HuH-7 (cell line): Measurements from ENCODE around the gene METTL23.
"Not testable (repeated sequence)": the region's sequence is repeated elsewhere in the genome, so short reads cannot be mapped to it uniquely, and the experiment has no call there.

ENCODE experiments used
- DNase-seq: peaks from one replicate; pipeline ENCODE4 v3.0.0; 2011; ENCODE audit warnings: low spot score

METTL23 gene

GRCh38 chr17:76695059-76695831 is 31.4 kb upstream of the METTL23 start:
- DNase-seq: no peak

DNA sequence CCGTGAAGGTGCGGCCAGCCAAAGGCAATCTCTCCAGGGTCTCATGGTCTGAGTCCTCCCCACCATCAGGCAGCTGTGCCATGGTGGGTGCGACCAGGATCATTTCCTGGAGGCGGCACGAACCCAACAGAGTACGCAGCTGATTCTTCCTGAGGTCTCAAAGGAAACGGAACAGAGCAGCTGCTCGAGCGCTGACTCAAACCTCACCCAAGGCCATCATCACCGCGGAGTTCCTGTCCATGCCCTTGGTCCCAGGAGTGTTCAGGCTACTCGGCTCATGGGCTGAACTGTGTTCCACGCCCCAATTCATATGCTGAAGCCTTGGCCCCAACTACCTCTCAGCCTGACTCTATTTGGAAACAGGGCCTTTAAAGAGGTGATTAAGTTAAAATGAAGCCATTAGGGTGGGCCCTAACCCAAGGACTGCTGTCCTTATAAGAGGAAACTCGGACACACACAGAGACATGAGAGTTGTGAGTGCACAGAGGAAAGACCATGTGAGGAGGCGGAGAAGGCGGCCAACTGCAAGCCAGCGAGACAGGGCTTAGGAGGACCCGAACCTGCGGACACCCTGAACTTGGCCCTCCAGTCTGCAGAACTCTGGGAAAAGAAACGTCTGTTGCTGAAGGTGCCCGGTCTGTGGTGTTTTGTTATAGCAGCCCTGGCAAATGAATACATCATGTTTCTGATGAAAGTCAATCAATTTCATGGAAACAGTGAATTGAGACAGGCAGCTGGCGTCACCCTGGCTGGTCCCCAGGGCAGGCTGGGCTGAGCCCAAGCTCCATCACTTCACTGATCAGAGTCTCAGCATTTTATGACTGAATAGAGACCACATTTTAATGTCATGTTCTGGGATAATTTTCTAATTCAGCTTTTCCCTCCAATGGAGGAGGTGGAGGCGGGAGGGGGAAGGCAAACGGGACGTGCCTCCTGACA is 29.6 kb upstream of the METTL23 start:
- no peak for DNase-seq

GRCh38 chr17:76697702-76698465 is 28.8 kb upstream of the METTL23 start:
- peak; percentile 72 for DNase-seq

DNA sequence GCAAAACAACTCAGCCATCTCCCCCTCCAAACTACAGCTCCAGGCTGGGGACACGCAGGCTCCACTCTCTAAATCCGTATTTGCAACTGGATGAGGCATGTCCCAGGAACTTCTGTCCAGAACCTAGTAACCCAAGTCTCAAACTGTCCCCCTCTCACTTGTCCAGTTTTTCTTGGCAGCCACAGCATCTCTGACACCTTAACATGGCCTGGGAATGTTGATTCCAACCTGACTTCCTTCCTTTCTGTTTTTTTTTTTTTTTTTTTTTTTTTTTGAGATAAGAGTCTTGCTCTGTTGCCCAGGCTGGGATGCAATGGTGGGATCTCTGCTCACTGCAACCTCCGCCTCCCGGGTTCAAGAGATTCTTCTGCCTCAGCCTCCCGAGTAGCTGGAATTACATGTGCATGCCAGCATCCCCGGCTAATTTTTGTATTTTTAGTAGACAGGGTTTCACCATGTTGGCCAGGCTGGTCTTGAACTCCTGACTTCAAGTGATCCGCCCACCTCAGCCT is 28.1 kb upstream of the METTL23 start:
- not testable (repeated sequence) for DNase-seq

- no peak for DNase-seq
These were observed 26.4 kb upstream of the METTL23 start for GRCh38 chr17:76700270-76700616.

DNA sequence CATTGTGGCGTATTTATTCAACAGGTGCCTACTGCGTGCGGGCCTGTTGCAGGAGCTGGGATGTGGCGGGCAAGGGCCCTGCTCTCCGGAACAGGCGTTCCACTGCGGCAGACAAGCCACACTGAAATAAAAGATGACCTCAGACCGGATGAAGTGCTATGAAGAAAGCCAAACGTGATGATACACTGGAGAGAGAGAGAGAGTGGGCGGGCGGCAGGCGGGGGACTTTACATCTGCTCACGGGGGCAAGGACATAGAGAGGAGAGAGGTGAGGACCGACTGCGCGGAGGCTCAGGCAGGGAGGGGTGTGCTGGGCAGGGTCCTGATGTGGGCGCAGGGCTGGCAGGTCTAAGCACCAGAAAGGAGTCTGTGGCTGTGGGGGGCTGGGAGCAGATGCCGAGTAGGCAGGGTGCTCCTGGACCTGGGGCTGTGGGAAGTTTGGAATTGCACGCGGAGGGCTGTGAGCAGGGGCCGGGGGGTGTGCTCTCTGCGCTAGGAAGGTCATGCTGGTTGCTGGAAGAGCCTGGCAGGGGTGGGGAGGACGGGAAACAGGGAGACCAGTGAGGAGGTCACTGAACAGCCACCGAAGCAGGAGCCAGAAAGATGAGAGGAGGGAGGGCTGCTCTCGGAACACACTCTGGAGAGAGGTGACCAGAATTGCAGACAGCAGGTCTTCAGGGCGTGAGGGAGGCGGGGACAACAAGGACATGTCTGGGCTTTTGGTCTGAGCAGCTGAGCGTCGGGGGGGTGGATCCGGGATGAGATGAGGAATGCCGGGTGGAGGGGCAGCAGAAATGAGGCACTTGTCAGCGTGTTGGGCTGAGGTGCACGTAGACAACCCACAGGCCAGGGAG is 25.8 kb upstream of the METTL23 start:
- no peak for DNase-seq

GRCh38 chr17:76701471-76701967 is 25.1 kb upstream of the METTL23 start:
- no peak for DNase-seq

- no peak for DNase-seq
These were observed 24.6 kb upstream of the METTL23 start for GRCh38 chr17:76702076-76702475.

- DNase-seq: no peak
These were observed 23.6 kb upstream of the METTL23 start for GRCh38 chr17:76702941-76703637.

- no peak for DNase-seq
These were observed 21.8 kb upstream of the METTL23 start for GRCh38 chr17:76704805-76705204.

DNA sequence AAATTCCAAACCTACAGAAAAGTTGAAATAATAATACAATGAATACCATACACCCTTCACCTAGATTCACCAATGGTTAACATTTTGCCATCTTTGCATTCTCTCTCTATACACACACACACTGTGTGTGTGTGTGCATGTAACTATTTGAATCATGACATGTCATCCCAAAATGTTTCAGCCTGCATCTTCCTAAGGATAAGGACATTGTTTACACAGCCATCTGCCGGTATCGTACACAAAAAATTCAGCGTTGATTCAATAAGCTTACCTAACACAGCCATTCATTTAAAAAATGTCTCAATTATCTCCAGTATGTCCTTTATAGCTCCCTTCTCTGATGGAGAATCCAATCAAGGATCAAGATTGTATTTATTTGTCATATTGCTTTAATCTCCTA is 19.8 kb upstream of the METTL23 start:
- DNase-seq: no peak

- DNase-seq: peak; percentile 72
These were observed 18.4 kb upstream of the METTL23 start for GRCh38 chr17:76707985-76708807.

- DNase-seq: no peak
These were observed 17.3 kb upstream of the METTL23 start for GRCh38 chr17:76709077-76709950.

- DNase-seq: peak; percentile 44
These were observed 16.4 kb upstream of the METTL23 start for GRCh38 chr17:76709951-76710862.

DNA sequence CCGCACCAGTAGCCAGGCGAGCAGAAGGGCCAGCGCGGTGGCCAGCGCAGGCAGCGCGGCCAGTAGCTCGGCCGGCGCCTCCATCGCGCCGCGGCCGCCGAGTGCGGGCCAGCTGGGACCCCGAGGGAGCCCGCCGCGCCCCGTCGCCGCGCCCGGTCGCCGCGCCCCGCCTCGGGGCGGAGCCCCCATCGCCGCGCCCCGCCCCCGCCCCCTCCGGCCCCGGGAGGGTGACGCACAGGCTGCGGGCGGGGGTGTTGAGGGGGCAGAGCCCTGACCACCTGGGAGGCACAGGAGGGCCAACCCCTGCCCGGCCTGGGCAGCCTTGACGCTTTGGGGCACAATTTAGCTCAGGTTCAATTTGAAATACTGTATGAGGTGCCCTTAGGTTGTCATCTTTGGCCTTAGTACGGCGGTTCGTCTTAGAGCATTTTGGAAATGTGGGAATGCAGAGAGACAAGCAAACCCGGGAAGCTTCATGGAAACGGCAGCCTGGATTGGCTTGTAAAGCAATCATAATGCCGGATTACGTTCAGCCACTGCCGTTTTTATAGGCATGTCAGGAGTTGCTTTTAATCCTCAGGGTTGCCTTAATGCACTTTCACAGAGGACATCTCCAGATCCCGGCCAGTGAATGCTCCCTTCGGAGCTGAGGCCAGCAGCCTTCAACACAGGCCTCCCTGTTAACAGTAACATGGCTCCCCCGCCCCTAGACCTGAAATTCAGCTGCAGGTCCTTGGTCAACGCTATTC is 15.6 kb upstream of the METTL23 start, which contains the start of gene MXRA7:
Gene MXRA7 (minus strand): TSS at position 103 of the 749 bp plus-strand sequence. CDS start 19 bp downstream, at position 84.
- DNase-seq: peak; percentile 80

DNA sequence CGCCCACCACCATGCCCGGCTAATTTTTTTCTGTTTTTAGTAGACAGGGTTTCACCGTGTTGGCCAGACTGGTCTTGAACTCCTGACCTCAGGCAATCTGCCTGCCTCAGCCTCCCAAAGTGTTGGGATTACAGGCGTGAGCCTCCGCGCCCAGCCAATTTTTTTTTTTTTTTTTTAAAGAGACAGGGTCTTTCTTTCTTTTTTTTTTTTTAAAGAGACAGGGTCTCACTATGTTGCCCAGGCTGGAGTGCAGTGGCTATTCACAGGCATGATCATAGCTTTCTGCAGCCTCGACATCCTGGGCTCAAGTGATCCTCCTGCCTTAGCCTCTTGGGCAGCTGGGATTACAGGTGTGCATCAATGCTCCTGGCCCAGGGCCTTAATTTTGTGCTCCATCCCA is 14.3 kb upstream of the METTL23 start:
- DNase-seq: not testable (repeated sequence)
